Epithelial cell of proximal tubule (primary cell): ENCODE results near the gene ENDOV. TPM values are rescaled to one million over a fixed set of nuclear protein-coding genes. Genes with fewer than 3 reads are reported as not detected.

Source experiments
- DNase-seq: peaks from one replicate; pipeline ENCODE4 v3.0.0-alpha.2; 2011; ENCODE audit warnings: low read depth
- H3K4me3 ChIP-seq: 2 replicates; pipeline ENCODE4 v1.5.1; 2011; ENCODE audit warnings: low read depth, mild to moderate bottlenecking, low read length
- total RNA-seq: library from RNA; depleted of rRNA; stranded (reverse); fragments of >200 nt; gene quantifications from 2 replicates; pipeline ENCODE4 v1.2.3, GENCODE V29; 2015
- TF ChIP-seq, protein P1 (sequence below): conservative IDR thresholded peaks from 2 replicates; pipeline ENCODE4 v1.5.1; 2012; ENCODE audit warnings: low read depth, mild to moderate bottlenecking, low read length

Gene ENDOV
- total RNA-seq, 1 donor from 2014 or later: 8.5 TPM

DNA sequence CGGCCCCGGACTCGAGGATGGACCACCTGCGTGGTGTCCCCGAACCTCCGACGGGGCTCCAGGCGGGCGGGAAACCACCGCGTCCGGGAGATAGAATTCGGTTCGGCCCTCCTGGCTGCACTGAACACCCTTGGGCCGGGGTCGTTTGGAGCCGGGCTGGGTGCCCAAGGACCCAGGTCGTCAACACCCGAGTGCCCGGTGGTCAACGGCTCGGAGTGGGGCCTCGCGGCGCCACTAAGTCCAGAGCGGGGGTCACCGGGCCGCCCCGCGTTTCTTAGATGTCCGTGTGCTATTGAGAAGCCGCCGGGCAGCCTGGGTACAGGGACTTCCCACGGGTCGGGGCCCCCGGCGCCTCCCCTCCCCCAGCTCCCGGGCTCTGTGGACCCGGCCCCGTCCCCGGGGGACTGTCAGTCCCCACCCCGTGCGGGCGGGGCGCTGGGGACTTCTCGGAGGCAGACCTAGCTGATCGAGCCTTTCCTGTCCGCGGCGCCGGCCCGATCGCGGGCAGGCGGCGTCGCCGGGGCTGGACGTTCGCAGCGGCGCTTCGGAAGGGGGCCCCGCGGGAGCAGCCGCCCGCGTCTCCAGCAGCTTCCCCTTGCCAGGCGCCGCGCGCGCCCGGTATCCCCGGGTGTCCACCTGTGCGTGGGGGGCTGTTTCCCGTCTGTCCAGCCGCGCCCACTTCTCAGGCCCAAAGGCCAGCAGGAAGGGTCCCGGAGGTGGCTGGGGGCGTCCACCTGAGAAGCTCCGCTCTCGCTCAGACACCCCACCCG, 62.1 kb downstream of the ENDOV start:
- no peak overlapping the region for H3K4me3 ChIP-seq
- TF ChIP-seq, protein P1, sequence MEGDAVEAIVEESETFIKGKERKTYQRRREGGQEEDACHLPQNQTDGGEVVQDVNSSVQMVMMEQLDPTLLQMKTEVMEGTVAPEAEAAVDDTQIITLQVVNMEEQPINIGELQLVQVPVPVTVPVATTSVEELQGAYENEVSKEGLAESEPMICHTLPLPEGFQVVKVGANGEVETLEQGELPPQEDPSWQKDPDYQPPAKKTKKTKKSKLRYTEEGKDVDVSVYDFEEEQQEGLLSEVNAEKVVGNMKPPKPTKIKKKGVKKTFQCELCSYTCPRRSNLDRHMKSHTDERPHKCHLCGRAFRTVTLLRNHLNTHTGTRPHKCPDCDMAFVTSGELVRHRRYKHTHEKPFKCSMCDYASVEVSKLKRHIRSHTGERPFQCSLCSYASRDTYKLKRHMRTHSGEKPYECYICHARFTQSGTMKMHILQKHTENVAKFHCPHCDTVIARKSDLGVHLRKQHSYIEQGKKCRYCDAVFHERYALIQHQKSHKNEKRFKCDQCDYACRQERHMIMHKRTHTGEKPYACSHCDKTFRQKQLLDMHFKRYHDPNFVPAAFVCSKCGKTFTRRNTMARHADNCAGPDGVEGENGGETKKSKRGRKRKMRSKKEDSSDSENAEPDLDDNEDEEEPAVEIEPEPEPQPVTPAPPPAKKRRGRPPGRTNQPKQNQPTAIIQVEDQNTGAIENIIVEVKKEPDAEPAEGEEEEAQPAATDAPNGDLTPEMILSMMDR: no peak
- no peak for DNase-seq

DNA sequence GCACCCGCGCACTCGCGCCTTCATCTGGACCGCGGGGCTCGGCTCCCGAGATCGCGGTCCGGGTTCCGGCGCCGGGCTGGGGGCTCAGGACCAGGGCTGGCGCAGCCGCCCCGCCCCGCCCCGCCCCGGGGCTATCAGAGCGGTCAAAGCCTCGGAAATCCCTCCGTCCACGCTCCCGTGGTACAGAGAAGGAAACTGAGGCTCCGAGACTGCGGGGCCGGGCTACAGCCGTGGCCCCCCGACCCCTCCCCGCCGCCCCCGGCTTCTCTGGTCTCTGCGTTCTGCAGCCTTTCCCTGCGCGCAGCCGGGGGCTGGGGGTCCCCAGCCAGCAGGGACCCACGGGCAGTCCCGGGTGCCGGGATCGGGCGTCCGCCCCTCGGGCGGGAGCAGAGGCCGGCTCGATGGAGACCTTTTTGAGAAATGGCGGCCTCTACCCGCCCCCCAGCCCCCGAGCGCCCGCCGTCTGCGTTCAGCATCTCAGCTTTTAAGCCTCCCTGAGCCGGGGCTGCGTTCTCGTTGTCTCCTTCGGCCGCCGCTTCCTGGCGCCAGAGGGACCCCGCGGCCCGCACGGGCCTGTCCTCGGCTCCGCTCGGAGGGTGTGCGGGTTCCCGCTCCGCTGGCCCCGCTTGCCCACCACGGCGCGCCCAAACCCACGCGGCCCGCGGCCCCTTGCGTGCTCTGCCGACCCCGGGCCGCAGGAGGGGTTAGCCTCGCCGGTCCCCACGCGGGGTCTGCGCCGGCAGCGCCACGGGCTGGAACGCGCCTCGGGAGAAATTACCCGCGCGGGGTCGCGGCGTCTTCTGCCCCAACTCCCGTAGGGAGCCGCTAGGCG, 62.9 kb downstream of the ENDOV start:
- H3K4me3 ChIP-seq: peak overlapping the region; percentile 21
- TF ChIP-seq, protein P1: peak; percentile 49
- DNase-seq: no peak

DNA sequence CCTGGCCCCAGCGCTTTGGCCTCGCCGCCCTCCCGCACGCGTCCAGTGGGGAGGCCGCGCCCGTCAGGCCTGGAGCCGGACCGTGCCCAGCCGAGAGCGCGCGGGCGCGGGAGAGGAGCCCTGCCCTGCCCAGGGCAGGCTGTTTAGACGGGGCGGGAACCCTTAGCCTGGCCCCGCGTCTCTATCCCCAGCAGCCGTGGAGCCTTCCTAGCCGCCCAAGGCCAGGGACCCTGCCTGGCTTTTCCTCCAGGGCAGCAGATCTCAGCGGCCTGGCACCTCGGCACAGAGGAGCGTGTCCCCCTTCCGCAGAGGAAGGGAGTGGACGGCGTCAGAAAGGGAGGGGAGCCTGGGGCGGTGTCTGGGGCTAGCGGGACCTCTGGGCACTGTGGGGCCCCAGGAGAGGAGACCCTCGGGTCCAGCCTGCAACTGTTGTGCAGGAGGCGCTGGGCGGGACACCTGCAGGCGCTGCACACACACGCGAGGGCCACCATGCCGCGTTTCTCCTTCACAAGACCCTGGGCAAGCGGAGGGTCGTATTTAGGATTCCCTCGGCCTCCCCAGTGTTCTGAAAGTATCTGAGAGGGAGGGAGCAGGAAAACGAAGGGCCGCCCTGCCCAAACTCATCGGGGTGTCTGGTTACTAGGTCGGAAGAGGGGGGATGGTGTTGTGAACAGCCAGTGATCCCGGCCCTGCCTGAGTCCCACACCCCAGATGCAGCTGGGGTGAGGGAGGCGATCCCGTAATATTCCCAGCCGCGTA, 63.7 kb downstream of the ENDOV start:
- TF ChIP-seq, protein P1: no peak
- H3K4me3 ChIP-seq: peak overlapping the region; percentile 21
- no peak for DNase-seq

DNA sequence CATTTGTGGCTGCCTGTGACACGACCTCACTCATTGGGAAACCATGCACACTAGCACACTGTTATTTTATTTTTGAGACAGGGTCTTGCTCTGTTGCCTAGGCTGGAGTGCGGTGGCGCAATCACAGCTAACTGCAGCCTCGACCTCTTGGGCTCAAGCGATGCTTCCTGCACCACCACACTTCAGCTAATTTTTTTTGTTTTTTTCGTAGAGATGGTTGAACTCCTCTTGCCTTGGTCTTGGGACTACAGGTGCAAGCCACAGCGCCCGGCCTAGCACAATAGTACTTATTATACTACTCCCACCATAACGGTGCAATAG, 64.2 kb downstream of the ENDOV start:
- TF ChIP-seq, protein P1: no peak

DNA sequence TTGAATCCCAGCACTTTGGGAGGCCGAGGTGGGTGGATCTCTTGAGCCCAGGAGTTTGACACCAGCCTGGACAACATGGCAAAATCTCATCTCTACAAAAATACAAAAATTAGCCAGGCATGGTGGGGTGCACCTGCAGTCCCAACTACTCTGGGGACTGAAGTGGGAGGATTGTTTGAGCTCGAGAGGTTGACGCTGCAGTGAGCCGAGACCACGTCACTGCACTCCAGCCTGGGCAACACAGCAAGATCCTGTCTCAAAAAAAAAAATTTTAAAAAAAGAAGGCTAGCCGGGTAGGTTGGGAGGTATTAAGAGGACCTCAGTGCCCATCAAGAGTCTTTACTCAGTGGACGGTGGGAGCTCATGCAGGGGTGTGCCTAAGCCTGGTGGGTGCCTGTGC, 65.3 kb downstream of the ENDOV start:
- no peak for DNase-seq
- TF ChIP-seq, protein P1: no peak
- no peak overlapping the region for H3K4me3 ChIP-seq

More for the DNA sequence above, 64.2 kb downstream of the ENDOV start:
- no peak for DNase-seq
- no peak overlapping the region for H3K4me3 ChIP-seq

DNA sequence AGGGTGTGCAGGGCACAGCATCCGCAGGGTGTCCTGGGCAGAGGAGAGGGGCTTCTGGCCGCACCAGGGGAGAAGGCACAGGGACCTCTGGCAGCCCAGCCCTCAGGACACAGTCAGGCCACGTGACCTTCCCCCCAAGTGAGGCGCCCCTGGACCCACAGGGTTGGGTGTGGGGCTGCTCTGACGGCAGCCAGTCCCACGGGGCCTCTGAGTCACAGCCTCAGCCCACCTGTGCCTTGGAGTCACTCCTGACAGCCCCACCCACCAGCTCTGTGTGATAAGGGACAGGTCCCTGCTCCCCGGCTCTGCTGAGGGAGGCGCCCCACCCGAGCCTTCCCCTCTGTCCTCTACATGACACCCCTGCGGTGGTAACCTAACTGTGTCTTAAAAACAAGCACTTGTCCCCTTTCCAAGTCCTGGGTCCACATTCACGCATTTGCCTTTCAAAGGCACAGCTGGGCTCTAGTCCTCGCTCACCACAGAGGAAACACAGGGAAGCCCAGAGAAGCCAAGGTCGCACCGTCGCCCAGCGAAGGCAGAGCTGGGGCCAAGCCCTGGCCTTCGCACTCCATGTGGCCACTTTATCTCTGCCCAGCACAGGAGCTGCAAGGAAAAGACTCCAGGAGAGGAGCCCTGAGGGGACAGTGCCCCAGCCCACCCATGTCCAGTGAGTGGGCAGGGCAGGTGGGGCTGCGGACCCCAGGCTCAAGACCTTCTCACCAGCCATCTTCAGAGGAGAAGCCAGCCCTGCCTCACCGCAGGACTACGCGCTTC, 66.5 kb downstream of the ENDOV start:
- no peak overlapping the region for H3K4me3 ChIP-seq
- no peak for DNase-seq
- TF ChIP-seq, protein P1: no peak
